Peyer's patch (tissue), 4 donors: ENCODE results near the gene ACTRT3.

Experiments used
- POLR2A ChIP-seq, 2 donors: fragments of 450-650 bp; IDR thresholded peaks; one replicate each; pipeline ENCODE4 v1.5.1; 2017; ENCODE audit warnings: antibody characterized with exemption in 2 of 2, mild to moderate bottlenecking in 2 of 2, moderate library complexity in 2 of 2
- TF ChIP-seq, protein P1 (sequence below), 6 experiments: fragments of 450-650 bp in 4 of 6; fragments of 200-600 bp in 2 of 6; sonication (generic) in 1 of 6; IDR thresholded peaks; one replicate each; pipeline ENCODE4 v1.5.1; 2017 to 2019; ENCODE audit warnings: antibody characterized with exemption in 6 of 6, mild to moderate bottlenecking in 3 of 6, moderate library complexity in 1 of 6

DNA sequence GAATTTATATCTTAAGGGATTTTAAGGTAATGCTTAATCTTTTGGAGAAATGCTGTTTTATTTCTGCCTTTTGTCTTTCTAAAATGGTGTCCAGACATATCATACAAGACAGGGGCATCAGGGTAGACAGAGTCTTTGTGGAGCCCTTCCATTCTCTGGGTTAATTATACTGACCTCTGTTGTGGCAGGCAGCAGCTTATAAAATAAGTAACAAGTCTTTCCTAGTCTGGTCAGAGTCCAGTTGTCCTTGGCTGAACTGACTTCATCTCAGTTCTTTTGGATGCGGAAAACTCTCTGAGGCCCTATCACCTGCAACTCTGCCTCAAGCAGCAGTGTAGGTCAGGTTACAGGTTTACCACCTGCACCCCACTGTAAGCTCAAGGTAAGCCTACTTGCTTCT lies 23.0 kb upstream of the ACTRT3 start:
- TF ChIP-seq, protein P1, sequence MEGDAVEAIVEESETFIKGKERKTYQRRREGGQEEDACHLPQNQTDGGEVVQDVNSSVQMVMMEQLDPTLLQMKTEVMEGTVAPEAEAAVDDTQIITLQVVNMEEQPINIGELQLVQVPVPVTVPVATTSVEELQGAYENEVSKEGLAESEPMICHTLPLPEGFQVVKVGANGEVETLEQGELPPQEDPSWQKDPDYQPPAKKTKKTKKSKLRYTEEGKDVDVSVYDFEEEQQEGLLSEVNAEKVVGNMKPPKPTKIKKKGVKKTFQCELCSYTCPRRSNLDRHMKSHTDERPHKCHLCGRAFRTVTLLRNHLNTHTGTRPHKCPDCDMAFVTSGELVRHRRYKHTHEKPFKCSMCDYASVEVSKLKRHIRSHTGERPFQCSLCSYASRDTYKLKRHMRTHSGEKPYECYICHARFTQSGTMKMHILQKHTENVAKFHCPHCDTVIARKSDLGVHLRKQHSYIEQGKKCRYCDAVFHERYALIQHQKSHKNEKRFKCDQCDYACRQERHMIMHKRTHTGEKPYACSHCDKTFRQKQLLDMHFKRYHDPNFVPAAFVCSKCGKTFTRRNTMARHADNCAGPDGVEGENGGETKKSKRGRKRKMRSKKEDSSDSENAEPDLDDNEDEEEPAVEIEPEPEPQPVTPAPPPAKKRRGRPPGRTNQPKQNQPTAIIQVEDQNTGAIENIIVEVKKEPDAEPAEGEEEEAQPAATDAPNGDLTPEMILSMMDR (IDR thresholded peaks at IDR 0.05): no peak
- no peak for TF ChIP-seq POLR2A (IDR thresholded peaks at IDR 0.05)
